Cardiac septum (tissue), 1 donor: Measurements from ENCODE around the gene CNN3. TPM values are rescaled to one million over a fixed set of nuclear protein-coding genes. Genes with fewer than 3 reads are reported as not detected.

Source experiments
- DNase-seq: peaks from one replicate; pipeline ENCODE4 v3.0.0-alpha.2; 2020; ENCODE audit warnings: low spot score
- intact Hi-C: fragments of 100-400 bp; cut with DNase I; formaldehyde crosslinking; loops from one replicate; pipeline ENCODE4 v1.14.0; 2022
- long read RNA-seq: library from polyadenylated mRNA; unstranded; transcript quantifications from one replicate; pipeline ENCODE4 v2.0.0, GENCODE V29; 2021
- total RNA-seq: library from RNA; stranded (reverse); fragmentation: NEBNext Ultra II Directional; extraction: Animal tissue kit (Norgen Biotek cat#: 25700); gene quantifications from one replicate; pipeline ENCODE4 v1.2.1, GENCODE V29; 2021
- donor health status: DM: no; HTN: no; CAD: no.

CNN3 gene
- total RNA-seq: 106 TPM
- long read RNA-seq, transcript CNN3-201 (7 exons, 2,165 nt): major isoform, 249 of 263 reads
- long read RNA-seq, partial matches to known transcripts: 3 of 263 reads
- long read RNA-seq, other reads (novel, unspliced or antisense): 11 of 263 reads

- peak; percentile 93 for DNase-seq
Observed at GRCh38 chr1:94926915-94927404, at the start of gene CNN3. Gene CNN3 (minus strand): TSS chr1:94927110. CDS start chr1:94926894, 216 bp downstream.

GRCh38 chr1:94974824-94975223 lies 47.9 kb upstream of the CNN3 start:
- intact Hi-C loops: no loop called here
- no peak for DNase-seq

More at GRCh38 chr1:94926915-94927404, at the start of gene CNN3:
- intact Hi-C loops: loop anchor here (1.0 to 5.0 kb wide), 4 partner anchors 28 to 95 kb away; no protein-coding TSS in a partner anchor

GRCh38 chr1:94974241-94974640 lies 47.3 kb upstream of the CNN3 start:
- intact Hi-C loops: no loop called here
- DNase-seq: no peak

GRCh38 chr1:94973309-94973922 lies 46.5 kb upstream of the CNN3 start:
- intact Hi-C loops: no loop called here
- DNase-seq: no peak

GRCh38 chr1:94971491-94971924 lies 44.6 kb upstream of the CNN3 start:
- intact Hi-C loops: no loop called here
- DNase-seq: no peak

- no peak for DNase-seq
- intact Hi-C loops: no loop called here
Observed at GRCh38 chr1:94970783-94971182, 43.9 kb upstream of the CNN3 start.

- intact Hi-C loops: no loop called here
- no peak for DNase-seq
Observed at GRCh38 chr1:94969137-94969536, 42.2 kb upstream of the CNN3 start.

GRCh38 chr1:94966033-94966432 lies 39.1 kb upstream of the CNN3 start:
- intact Hi-C loops: no loop called here
- no peak for DNase-seq

- no peak for DNase-seq
- intact Hi-C loops: no loop called here
Observed at GRCh38 chr1:94963864-94964263, 37.0 kb upstream of the CNN3 start.

- intact Hi-C loops: no loop called here
- DNase-seq: no peak
Observed at GRCh38 chr1:94962409-94963265, 35.7 kb upstream of the CNN3 start.

- no peak for DNase-seq
- intact Hi-C loops: no loop called here
Observed at GRCh38 chr1:94961988-94962387, 35.1 kb upstream of the CNN3 start.

- no peak for DNase-seq
- intact Hi-C loops: no loop called here
Observed at GRCh38 chr1:94961582-94961981, 34.7 kb upstream of the CNN3 start.

- DNase-seq: no peak
- intact Hi-C loops: no loop called here
Observed at GRCh38 chr1:94958081-94958480, 31.2 kb upstream of the CNN3 start.

- intact Hi-C loops: loop anchor here (2.0 kb wide), 1 partner anchor 29 kb away; the partner anchor contains the start of gene CNN3
- no peak for DNase-seq
Observed at GRCh38 chr1:94955767-94956632, 29.1 kb upstream of the CNN3 start.

GRCh38 chr1:94954263-94955220 lies 27.6 kb upstream of the CNN3 start:
- intact Hi-C loops: loop anchor here (2.0 kb wide), 1 partner anchor 28 kb away; the partner anchor contains the start of gene CNN3
- DNase-seq: no peak

GRCh38 chr1:94953746-94954145 lies 26.8 kb upstream of the CNN3 start:
- intact Hi-C loops: loop anchor here (2.0 kb wide), 1 partner anchor 27 kb away; the partner anchor contains the start of gene CNN3
- no peak for DNase-seq

GRCh38 chr1:94953107-94953506 lies 26.2 kb upstream of the CNN3 start:
- intact Hi-C loops: no loop called here

GRCh38 chr1:94952539-94952938 lies 25.6 kb upstream of the CNN3 start:
- no peak for DNase-seq
- intact Hi-C loops: no loop called here

More at GRCh38 chr1:94953107-94953506, 26.2 kb upstream of the CNN3 start:
- no peak for DNase-seq
